Activated CD4-positive, alpha-beta T cell treated with anti-CD3 and anti-CD28 coated beads, Interleukin-2, amount 10 ng/mL, durations not matched to agents 24 days and 14 days (primary cell): ENCODE results near the gene LIN28B. TPM values are rescaled to one million over a fixed set of nuclear protein-coding genes. Genes with fewer than 3 reads are reported as not detected.
"Not testable (repeated sequence)": the region's sequence is repeated elsewhere in the genome, so short reads cannot be mapped to it uniquely, and the experiment has no call there.

Source experiments
- DNase-seq: peaks from one replicate; pipeline ENCODE4 v3.0.0; 2022
- H3K27ac Mint-ChIP-seq: one replicate; pipeline ENCODE4 v1.8.0; 2022; ENCODE audit warnings: mild to moderate bottlenecking, mixed read lengths
- H3K27me3 Mint-ChIP-seq: one replicate; pipeline ENCODE4 v1.8.0; 2022; ENCODE audit warnings: mixed read lengths
- H3K36me3 Mint-ChIP-seq: one replicate; pipeline ENCODE4 v1.8.0; 2022; ENCODE audit warnings: low read depth, mild to moderate bottlenecking, mixed read lengths
- H3K4me1 Mint-ChIP-seq: one replicate; pipeline ENCODE4 v1.8.0; 2021; ENCODE audit warnings: mixed read lengths
- H3K4me3 Mint-ChIP-seq: one replicate; pipeline ENCODE4 v1.8.0; 2022; ENCODE audit warnings: mild to moderate bottlenecking, moderate library complexity, mixed read lengths
- H3K9me3 Mint-ChIP-seq: one replicate; pipeline ENCODE4 v1.8.0; 2021; ENCODE audit warnings: mixed read lengths
- intact Hi-C: fragments of 100-400 bp; cut with micrococcal nuclease; formaldehyde crosslinking; loops from one replicate; pipeline ENCODE4 v1.15.1; 2023
- total RNA-seq: library from RNA; stranded (reverse); gene quantifications from 2 replicates; pipeline ENCODE4 v1.2.3, GENCODE V29; 2022

The LIN28B gene
- total RNA-seq, 1 donor from 2014 or later: not detected

DNA sequence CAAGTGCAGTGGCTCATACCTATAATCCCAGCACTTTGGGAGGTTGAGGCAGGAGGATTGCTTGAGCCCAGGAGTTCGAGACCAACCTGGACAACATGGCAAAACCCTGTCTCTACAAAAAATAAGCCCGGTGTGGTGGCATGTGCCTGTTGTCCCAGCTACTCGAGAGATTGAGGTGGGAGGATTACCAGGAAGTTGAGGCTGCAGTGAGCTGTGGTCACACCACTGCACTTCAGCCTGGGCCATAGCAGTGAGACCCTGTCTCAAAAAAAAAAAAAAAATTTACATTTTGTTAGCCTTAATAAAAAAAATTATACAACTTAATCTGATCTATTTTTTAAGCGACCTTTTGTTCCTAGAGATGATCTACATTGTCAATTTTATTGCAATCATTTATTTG is 56.6 kb downstream of the LIN28B start:
- H3K4me3 Mint-ChIP-seq, H3K27me3 Mint-ChIP-seq, H3K9me3 Mint-ChIP-seq, H3K4me1 Mint-ChIP-seq, H3K27ac Mint-ChIP-seq, intact Hi-C loops, H3K36me3 Mint-ChIP-seq: not testable (repeated sequence)
- DNase-seq: peak; percentile 17

DNA sequence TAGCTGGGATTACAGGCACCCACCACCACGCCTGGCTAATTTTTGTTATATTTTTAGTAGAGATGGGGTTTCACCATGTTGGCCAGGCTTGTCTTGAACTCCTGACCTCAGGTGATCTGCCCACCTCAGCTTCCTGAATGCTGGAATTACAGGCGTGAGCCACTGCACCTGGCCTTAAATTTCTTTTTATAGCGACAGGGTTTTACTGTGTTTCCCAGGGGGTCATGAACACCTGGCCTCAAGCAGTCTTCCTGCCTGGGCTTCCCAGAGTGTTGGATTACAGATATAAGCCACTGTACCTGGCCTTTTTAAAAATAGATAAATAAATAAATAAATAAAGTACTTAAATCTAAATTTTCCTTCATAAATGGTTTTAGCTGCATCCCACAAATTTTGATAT is 57.5 kb downstream of the LIN28B start:
- H3K4me3 Mint-ChIP-seq: no peak overlapping the region
- no peaks in the 10 kb centered on the region for H3K9me3 Mint-ChIP-seq
- intact Hi-C loops: no loop called here

DNA sequence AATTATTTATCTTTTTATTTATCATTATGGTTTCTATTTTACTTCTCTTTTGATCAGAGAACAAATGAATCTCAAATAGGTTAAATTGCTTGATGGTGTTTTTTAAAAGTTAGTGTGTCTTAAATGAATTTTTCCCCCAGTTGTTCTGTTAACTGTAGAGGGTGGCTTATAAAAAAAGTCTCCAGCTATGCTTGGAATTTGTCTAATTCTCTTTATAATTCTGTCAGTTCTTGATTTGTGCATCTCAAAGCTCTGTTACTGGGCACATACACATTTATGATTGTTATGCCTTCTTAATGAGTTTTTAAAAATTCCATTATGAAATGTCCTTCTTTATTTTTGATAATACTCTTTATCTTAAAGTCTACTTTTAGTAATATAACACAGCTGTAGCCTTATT is 58.0 kb downstream of the LIN28B start:
- Mint-ChIP-seq H3K27ac (no peak overlapping the region), H3K27me3 (peaks cover 6% of the 10 kb centered on the region), H3K9me3 (no peaks in the 10 kb centered on the region), H3K36me3 (no peaks in the 10 kb centered on the region), H3K4me1 (no peaks in the 10 kb centered on the region), H3K4me3 (no peak overlapping the region)
- DNase-seq: no peak
- intact Hi-C loops: no loop called here

More for the DNA sequence above, 57.5 kb downstream of the LIN28B start:
- Mint-ChIP-seq H3K36me3 (no peaks in the 10 kb centered on the region), H3K4me1 (no peaks in the 10 kb centered on the region), H3K27me3 (peaks cover 8% of the 10 kb centered on the region), H3K27ac (no peak overlapping the region)
- peak; percentile 18 for DNase-seq

DNA sequence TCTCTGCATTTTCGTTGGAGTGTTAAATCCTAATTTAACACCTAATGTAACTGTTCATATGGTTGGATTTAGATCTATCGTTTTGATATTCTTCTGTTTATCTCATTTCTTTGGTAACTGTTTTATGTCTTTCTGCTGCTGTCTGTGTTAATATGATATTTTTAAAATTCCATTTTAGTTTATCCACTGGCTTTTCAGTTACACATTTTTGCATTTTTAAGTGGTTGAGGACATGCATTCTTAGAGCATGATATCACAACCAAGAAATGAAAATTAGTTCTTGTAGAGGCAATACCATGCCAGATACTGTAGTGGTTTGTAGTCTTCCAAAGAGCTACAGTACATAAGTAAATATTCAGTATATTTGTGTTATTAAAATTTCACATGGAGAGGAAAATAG is 58.6 kb downstream of the LIN28B start:
- no peaks in the 10 kb centered on the region for H3K4me1 Mint-ChIP-seq
- H3K36me3 Mint-ChIP-seq: no peaks in the 10 kb centered on the region
- peaks cover 5% of the 10 kb centered on the region for H3K27me3 Mint-ChIP-seq
- no peak overlapping the region for H3K4me3 Mint-ChIP-seq
- intact Hi-C loops: no loop called here
- no peak for DNase-seq
- no peak overlapping the region for H3K27ac Mint-ChIP-seq
- H3K9me3 Mint-ChIP-seq: no peaks in the 10 kb centered on the region

DNA sequence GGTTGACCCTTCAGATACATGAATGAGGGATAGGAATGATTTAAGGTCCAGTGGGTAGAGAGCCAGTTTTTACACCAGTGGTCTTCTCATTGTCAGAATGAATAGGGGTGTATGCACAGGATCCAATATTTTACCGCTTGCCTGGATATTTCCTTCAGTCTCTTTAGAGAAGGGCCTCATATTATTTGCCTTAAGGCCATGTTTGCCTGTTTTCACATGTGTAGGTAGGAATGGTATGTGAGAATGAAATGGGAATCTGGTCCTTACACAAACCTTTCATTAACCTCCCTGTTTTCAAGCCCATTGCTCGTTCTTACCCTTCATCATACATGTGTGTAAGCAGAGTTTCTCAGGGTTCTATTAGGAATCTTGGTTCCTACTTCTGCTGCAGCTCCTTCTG is 62.4 kb downstream of the LIN28B start:
- H3K9me3 Mint-ChIP-seq: no peaks in the 10 kb centered on the region
- no peak overlapping the region for H3K4me3 Mint-ChIP-seq
- H3K27ac Mint-ChIP-seq: no peak overlapping the region
- no peaks in the 10 kb centered on the region for H3K4me1 Mint-ChIP-seq
- no peaks in the 10 kb centered on the region for H3K36me3 Mint-ChIP-seq
- H3K27me3 Mint-ChIP-seq: peaks cover 11% of the 10 kb centered on the region
- intact Hi-C loops: no loop called here
- no peak for DNase-seq

DNA sequence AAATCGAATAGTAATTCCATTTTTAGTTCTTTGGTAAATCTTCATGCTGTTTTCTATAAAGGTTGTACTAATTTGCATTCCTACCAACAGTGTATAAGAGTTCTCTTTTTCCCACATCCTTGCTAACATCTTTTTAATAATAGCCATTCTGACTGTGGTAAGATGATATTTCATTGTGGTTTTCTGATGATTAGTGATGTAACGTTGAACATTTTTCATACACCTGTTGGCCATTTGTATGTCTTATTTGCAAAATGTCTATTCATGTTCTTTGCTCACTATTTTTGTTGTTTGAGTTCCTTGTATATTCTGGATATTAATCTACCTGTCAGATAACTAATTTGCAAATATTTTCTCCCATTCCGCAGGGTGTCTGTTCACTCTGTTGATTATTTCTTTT is 64.5 kb downstream of the LIN28B start:
- H3K27ac Mint-ChIP-seq: no peak overlapping the region
- no peaks in the 10 kb centered on the region for H3K36me3 Mint-ChIP-seq
- H3K4me1 Mint-ChIP-seq: no peaks in the 10 kb centered on the region
- H3K27me3 Mint-ChIP-seq: peaks cover 17% of the 10 kb centered on the region
- no peak overlapping the region for H3K4me3 Mint-ChIP-seq
- no peaks in the 10 kb centered on the region for H3K9me3 Mint-ChIP-seq
- intact Hi-C loops: no loop called here
- DNase-seq: no peak

DNA sequence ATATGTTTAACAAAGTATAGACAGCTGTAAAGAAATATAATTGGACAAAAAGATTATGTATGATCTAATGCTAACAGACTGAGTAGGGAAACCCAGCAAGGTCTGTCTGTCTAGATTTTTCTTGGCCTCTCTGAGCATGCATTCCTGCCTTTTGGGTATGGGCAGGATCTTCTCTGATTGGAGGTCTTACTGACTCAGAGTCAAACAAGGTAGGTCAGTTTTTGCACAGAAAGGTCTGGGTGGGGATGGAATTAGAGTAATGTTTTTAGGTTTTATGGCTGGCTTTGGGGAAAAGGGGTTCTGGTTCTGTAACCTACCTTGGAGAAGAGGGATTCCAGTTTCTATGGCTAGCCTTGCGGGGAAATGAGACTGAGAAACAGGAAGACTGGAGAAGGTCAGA is 65.5 kb downstream of the LIN28B start:
- no peak overlapping the region for H3K4me3 Mint-ChIP-seq
- no peaks in the 10 kb centered on the region for H3K4me1 Mint-ChIP-seq
- H3K9me3 Mint-ChIP-seq: no peaks in the 10 kb centered on the region

DNA sequence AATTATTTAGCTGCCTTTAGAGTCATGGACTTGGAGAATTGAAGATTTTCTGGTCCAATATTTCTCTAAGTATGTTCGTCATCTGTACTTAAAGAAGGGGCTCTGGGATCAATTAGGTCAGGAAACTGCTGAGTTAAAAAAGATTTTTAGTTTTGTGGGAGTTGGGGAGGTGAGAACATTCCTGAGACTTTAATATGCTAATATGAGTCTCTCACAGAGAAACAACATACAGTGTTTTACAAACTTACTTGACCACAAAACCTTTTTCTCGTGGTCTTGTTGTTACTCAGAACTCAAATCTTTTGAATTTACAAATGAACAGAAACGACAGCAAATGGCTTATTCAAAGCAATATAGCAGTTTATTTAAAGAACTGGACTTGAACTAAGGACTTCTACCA is 67.9 kb downstream of the LIN28B start:
- H3K27me3 Mint-ChIP-seq: peaks cover 14% of the 10 kb centered on the region
- intact Hi-C loops: no loop called here
- H3K27ac Mint-ChIP-seq: no peak overlapping the region
- H3K36me3 Mint-ChIP-seq: no peaks in the 10 kb centered on the region
- DNase-seq: no peak
- H3K4me3 Mint-ChIP-seq: no peak overlapping the region
- H3K4me1 Mint-ChIP-seq: no peaks in the 10 kb centered on the region
- no peaks in the 10 kb centered on the region for H3K9me3 Mint-ChIP-seq

More for the DNA sequence above, 65.5 kb downstream of the LIN28B start:
- Mint-ChIP-seq H3K36me3 (no peaks in the 10 kb centered on the region), H3K27me3 (peaks cover 15% of the 10 kb centered on the region), H3K27ac (no peak overlapping the region)
- intact Hi-C loops: no loop called here
- no peak for DNase-seq

DNA sequence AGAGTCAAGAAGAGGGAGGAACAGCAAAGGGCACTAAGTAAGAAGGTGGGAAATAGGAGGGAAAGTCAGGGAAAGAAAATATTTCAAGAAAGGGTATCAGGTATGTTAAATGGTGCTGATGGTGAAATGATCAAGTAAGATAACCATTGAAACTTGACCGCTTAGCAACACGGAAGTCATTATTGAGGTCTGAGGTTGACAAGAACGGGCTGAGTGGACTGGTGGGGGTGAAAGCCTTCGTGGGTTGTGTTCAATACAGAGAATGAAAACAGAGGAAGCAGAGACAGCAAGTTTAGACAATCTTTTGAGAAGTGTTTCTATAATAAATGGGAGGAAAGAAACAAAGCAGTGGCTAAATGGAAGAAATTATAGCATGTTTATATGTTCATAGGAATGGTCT is 72.0 kb downstream of the LIN28B start:
- peaks cover 8% of the 10 kb centered on the region for H3K27me3 Mint-ChIP-seq
- no peaks in the 10 kb centered on the region for H3K9me3 Mint-ChIP-seq
- intact Hi-C loops: no loop called here
- H3K4me3 Mint-ChIP-seq: no peak overlapping the region
- no peaks in the 10 kb centered on the region for H3K4me1 Mint-ChIP-seq
- H3K27ac Mint-ChIP-seq: no peak overlapping the region
- no peaks in the 10 kb centered on the region for H3K36me3 Mint-ChIP-seq
- DNase-seq: no peak

DNA sequence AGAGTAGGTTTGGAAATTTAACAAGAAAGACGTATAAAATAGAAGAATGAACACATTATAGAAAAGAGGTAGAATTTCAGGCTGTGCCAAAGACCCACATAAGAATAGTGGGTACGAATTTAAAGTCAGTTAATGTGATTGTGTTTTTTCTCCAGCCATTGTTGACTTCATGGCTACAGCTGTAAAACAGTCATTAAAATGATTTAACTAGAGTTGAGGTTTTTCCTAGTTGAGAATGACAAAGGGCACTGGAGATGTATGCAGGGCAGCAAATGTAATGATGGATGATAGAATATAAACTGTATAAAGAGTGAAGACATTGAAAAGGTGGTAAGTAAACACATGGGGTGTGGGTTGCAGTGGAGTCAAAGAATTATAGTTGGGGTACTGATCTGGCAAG is 72.7 kb downstream of the LIN28B start:
- no peak for DNase-seq
- no peaks in the 10 kb centered on the region for H3K36me3 Mint-ChIP-seq
- H3K4me3 Mint-ChIP-seq: no peak overlapping the region
- no peaks in the 10 kb centered on the region for H3K4me1 Mint-ChIP-seq
- no peaks in the 10 kb centered on the region for H3K9me3 Mint-ChIP-seq
- H3K27me3 Mint-ChIP-seq: peaks cover 12% of the 10 kb centered on the region
- no peak overlapping the region for H3K27ac Mint-ChIP-seq
- intact Hi-C loops: no loop called here

DNA sequence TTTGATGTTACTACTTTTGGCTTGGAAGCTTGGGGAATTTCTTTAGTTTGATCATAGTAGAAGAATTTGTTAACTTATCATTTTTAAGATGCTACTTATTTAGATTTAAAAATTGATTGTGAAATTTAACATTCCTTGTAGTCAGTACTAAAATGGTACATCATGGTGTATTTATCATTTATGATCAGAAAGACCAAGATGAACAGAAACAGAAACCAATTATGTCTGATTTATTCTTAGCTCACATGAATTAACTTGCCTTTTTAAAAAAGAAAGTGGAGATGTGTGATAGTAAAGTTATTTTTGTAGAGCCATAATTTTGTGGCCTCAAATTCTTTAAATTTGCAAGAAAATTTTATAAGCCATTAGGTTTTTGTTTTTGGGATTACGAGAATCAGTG is 77.6 kb downstream of the LIN28B start:
- intact Hi-C loops: no loop called here
- Mint-ChIP-seq H3K4me1 (no peaks in the 10 kb centered on the region), H3K9me3 (no peaks in the 10 kb centered on the region), H3K4me3 (no peak overlapping the region), H3K27me3 (peaks cover 24% of the 10 kb centered on the region), H3K27ac (no peak overlapping the region), H3K36me3 (no peaks in the 10 kb centered on the region)
- DNase-seq: no peak

DNA sequence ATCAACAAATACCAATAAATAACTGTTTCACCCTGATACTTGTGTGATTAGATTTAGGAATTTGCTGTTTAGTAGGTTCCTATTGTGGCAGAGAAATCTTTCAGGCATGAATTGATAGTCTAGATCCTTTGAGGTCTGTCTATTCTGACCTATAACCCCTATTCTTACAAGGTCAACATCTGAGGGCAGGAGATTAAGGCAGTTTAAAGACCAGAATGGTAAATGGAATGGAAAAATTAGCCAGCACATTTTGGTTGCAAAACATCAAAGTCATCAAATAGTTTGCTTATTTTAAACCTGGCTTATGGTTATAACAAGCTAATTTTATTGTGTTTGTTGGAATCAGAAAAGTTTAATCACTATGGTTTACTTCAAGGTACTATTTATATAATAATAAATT is 78.4 kb downstream of the LIN28B start:
- no peaks in the 10 kb centered on the region for H3K36me3 Mint-ChIP-seq

DNA sequence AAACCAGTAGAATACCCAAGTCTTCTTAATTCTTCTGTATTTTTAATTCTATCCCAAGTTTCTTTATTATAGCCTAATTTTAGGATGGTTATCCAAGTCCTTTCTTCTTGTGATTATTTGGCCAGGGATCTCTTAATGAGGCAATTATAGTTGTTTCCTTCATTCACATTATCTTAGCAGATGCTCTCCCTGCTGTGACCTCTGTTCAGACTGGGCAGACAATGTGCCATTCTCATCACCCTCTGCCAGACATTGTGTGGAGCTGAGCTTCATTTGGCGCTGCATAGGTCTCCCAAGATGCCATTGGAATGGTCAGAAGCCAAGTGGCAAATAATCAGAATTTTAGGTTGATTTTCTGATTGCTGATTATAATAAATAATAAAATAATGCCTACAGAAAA is 79.4 kb downstream of the LIN28B start:
- intact Hi-C loops: no loop called here

More for the DNA sequence above, 78.4 kb downstream of the LIN28B start:
- no peaks in the 10 kb centered on the region for H3K4me1 Mint-ChIP-seq
- no peak overlapping the region for H3K27ac Mint-ChIP-seq
- no peaks in the 10 kb centered on the region for H3K9me3 Mint-ChIP-seq
- no peak overlapping the region for H3K4me3 Mint-ChIP-seq
- no peak for DNase-seq
- peaks cover 24% of the 10 kb centered on the region for H3K27me3 Mint-ChIP-seq
- intact Hi-C loops: no loop called here

DNA sequence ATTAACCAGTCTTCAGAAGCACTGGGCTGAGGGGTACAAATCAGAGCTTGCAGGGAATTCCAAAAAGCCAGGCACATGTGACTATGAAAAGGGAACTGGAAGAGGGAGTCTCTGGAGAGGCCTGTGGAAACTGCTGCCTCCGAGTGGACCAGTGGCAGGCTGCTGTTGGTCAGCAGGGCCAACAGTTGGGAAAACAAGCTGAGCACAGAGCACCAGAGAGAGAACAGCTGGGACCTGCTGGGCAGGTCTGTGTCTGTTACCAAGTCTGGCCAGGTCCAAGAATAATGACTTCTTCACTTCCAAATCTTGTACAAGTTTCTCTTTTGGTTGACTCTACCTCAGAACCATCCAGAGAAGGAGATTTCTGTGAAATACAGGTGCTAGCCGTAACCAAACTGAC is 81.4 kb downstream of the LIN28B start:
- no peaks in the 10 kb centered on the region for H3K4me1 Mint-ChIP-seq

More for the DNA sequence above, 79.4 kb downstream of the LIN28B start:
- Mint-ChIP-seq H3K27ac (no peak overlapping the region), H3K27me3 (peaks cover 26% of the 10 kb centered on the region), H3K4me1 (no peaks in the 10 kb centered on the region), H3K36me3 (no peaks in the 10 kb centered on the region), H3K4me3 (no peak overlapping the region), H3K9me3 (no peaks in the 10 kb centered on the region)
- DNase-seq: no peak

DNA sequence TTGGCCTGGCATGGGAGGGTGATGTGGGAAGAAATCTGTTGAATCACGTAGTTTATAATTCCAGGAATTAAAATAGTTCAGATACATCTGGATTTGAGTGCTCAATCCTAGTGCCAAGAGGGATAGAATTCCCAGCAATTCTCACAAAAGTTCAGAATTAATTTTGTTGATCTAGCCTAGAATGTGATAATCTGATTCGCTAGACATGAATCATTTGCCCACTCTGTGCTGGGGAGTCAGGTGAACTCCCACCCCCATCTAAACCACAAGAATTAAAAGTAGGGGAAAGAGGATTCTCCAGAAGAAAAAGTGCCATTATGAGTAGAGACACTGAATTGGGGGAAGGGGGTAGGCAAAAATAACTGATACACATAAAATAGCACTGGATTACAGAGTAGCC is 85.0 kb downstream of the LIN28B start:
- H3K4me3 Mint-ChIP-seq: no peak overlapping the region
- H3K27me3 Mint-ChIP-seq: peaks cover 16% of the 10 kb centered on the region
- H3K9me3 Mint-ChIP-seq: no peaks in the 10 kb centered on the region
- intact Hi-C loops: no loop called here
- H3K36me3 Mint-ChIP-seq: no peaks in the 10 kb centered on the region
- DNase-seq: no peak
- H3K27ac Mint-ChIP-seq: no peak overlapping the region
- no peaks in the 10 kb centered on the region for H3K4me1 Mint-ChIP-seq

More for the DNA sequence above, 81.4 kb downstream of the LIN28B start:
- peaks cover 32% of the 10 kb centered on the region for H3K27me3 Mint-ChIP-seq
- DNase-seq: no peak
- no peaks in the 10 kb centered on the region for H3K9me3 Mint-ChIP-seq
- H3K36me3 Mint-ChIP-seq: no peaks in the 10 kb centered on the region
- no peak overlapping the region for H3K27ac Mint-ChIP-seq
- intact Hi-C loops: no loop called here
- no peak overlapping the region for H3K4me3 Mint-ChIP-seq
